Motor neuron (in vitro differentiated cells): ENCODE measurements around the gene TRIM62. TPM values are rescaled to one million over a fixed set of nuclear protein-coding genes. Genes with fewer than 3 reads are reported as not detected.

Source experiments
- ATAC-seq, 8 experiments: fragments of 200-7000 bp; cut with Tn5 transposase; replicated peaks in 6 of 8; 2 replicates each; pipeline ENCODE4 v1.8.0; 2021; ENCODE audit warnings: mild to moderate bottlenecking in 8 of 8, moderate library complexity in 8 of 8
- H3K27ac ChIP-seq, 2 donors: fragments of 250-450 bp; sonication (Bioruptor Pico); 2 replicates each; pipeline ENCODE4 v1.9.0; 2021; ENCODE audit warnings: antibody characterized with exemption in 2 of 2, mild to moderate bottlenecking in 2 of 2, moderate library complexity in 1 of 2
- H3K4me1 ChIP-seq, 2 donors: fragments of 250-450 bp; sonication (Bioruptor Pico); replicated peaks in 1 of 2; 2 replicates each; pipeline ENCODE4 v1.6.1; 2021; ENCODE audit warnings: antibody characterized with exemption in 2 of 2, mild to moderate bottlenecking in 2 of 2, moderate library complexity in 1 of 2
- H3K4me3 ChIP-seq, 5 donors: fragments of 250-450 bp; sonication (Bioruptor Pico); 2 replicates each; pipeline ENCODE4 v1.9.0; 2021; ENCODE audit warnings: antibody characterized with exemption in 5 of 5, mild to moderate bottlenecking in 5 of 5, moderate library complexity in 4 of 5
- whole genome bisulfite sequencing, 10 experiments: fragments of 450-650 bp; shearing (Covaris generic); methylation state at CpG; one replicate each; pipeline ENCODE4 v1.0.0; 2022; 5-methylcytosine and 5-hydroxymethylcytosine counted together
- in situ Hi-C, 9 experiments: fragments of 400-800 bp; cut with MboI; loops; one replicate each; pipeline ENCODE4 v1.15.0; 2021; ENCODE audit warnings: low sequenced_read_pairs in 9 of 9, low pct_unique_long_range_greater_than_20kb in 2 of 9; ENCODE audit not compliant: unreplicated experiment in 9 of 9
- total RNA-seq, 8 experiments: library from RNA; unstranded; fragments of 300-600 nt; gene quantifications; 2 replicates each; pipeline versions ENCODE4 v1.2.3 to v1.2.4, GENCODE V29; 2022

TRIM62 gene
- total RNA-seq, 8 experiments from 2014 or later, result 2.5 to 12.6 (median 7.7) TPM

DNA sequence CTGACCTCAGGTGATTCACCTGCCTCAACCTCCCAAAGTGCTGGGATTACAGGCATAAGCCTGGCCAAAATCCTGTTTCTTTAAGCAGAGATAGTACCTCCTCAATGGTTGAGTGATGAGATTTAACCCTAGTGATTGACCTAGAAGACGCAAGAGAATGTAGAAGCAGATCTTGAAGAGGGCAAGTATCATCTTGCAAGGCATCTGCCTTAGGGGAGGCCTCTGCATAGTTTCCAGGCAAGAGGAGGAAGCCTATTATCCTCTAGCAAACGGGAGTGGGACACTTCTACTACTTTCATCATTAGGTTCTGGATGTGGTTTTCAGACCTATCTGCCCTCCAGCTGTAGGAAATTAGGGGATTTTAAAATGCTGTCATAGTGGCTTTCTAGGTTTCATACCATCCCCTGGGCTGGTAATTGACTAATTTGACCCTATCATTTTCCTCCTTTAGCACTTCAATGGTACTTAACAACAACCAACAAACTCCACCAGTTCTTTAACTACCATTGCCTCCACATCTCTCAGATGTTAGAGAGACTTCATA is 10.0 kb upstream of the TRIM62 start:
- WGBS, 10 experiments, result 0 to 86% (median 52%) methylated on average over 1 to 2 of the region's 2 CpGs; no CpG with 5 or more reads in 2 of the 10 experiments
- no peak for ATAC-seq
- Histone ChIP-seq H3K4me3 (no peak overlapping the region), H3K4me1 (no peaks in the 10 kb centered on the region), H3K27ac (no peak overlapping the region)
- in situ Hi-C loops, result no loop called here

DNA sequence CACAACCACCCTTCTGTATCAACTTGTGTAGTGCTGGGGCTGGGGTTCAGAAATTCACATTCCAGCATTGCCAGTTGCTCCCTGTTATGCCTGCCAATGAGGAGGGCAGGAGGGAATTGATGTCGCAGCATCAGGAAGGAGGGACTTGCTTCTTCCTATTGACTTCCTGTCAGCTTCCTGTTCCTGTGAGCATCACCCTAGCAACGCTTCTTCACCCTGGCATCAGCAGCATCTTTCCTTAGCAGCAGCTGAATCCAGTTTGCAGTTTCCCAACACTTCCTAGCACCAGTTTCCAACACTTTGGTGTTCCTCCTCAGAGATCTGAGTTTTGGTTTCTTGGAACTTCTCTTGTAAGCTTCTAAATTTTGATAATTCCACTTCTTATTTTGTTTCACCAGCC is 8.9 kb upstream of the TRIM62 start:
- no peak for ATAC-seq
- peaks cover 2 to 4% of the 10 kb centered on the region in 2 donors for H3K4me1 ChIP-seq
- in situ Hi-C loops, result no loop called here
- no peak overlapping the region for H3K27ac ChIP-seq
- no peak overlapping the region for H3K4me3 ChIP-seq
- WGBS, 10 experiments, result 40 to 100% (median 76%) methylated on average over 1 to 2 of the region's 2 CpGs; no CpG with 5 or more reads in 4 of the 10 experiments

DNA sequence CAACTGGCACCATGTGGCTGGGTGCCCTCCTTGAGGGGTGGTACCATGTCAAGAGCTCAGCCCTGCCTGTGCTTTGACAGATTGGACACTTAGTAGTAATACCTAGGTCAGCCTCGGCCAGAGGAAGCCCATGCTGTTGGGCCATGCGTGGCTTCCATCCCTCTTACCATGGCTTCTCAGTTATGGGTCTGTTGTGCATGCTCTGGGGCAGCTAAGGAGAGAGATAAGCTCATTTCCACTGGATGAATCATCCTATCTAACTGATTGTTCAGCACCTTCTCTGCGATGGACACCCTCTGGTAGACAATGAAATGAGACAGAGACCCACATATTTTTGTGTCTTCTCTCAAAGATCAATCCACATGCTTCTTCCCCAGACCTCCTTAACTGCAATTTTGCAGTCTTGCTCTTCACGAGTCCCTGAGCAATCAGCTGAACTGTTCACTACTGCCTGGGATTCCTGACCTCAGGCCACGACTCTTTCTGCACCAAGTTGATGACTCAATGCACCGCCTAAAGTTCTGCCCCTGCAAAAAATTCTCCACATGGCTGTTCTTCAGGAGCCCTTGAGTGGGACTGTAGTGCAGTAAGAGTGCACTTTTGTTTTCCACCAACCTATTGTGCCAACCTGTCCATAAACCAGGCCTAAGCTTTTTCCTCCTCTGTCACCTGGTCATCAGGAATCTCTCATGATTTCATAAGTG is 6.9 kb upstream of the TRIM62 start:
- peak in 2 of 8 experiments; percentile 31 to 42 for ATAC-seq
- Histone ChIP-seq H3K4me1 (peaks cover 4% of the 10 kb centered on the region in 2 donors), H3K4me3 (no peak overlapping the region), H3K27ac (no peak overlapping the region)
- 17 to 100% (median 73%) methylated on average over 1 to 6 of the region's 6 CpGs; no CpG with 5 or more reads in 3 of the 10 experiments for WGBS, 10 experiments
- in situ Hi-C loops, result no loop called here

DNA sequence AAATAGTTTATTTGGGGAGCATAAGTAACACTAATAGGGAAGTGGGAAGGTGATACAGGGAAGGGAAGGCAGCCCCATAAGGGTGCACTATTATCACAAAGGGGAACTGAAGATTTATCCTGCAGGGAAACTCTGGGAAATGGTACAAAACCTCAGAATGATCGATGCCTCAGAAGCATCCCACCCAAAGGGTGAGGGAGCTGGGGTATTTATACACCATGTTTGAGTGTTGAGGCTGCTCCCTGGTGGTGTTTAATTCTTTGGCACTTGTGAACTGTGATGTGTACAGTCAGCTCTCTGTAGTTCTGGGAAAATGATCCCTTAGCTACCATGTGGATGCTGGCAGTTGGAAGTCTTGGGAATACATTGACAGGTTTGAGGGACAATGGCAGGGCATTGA is 5.1 kb upstream of the TRIM62 start:
- 11 to 100% (median 82%) methylated on average over 1 of the region's 1 CpG; no CpG with 5 or more reads in 4 of the 10 experiments for WGBS, 10 experiments
- H3K4me3 ChIP-seq, result no peak overlapping the region
- H3K4me1 ChIP-seq, result peaks cover 13% of the 10 kb centered on the region in 2 donors
- no peak overlapping the region for H3K27ac ChIP-seq
- in situ Hi-C loops, result no loop called here
- ATAC-seq, result no peak

DNA sequence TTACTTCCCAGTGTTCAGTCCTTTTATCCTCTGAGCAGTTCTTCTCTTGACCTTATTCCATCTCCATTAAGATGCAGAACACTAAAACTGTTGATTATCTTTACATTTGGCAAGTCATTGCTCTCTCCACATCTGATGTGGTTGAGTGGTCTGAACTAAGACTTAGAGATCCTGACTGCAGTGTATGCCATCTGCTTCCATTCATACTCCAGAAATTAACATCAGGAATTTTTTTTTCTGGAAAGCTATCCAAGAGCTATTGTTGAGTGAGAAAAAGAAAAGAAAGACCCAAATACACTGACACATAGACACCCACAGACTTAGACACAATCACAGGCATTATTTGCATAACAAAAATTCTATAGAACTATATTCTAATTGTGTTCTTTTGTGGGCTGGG is 3.7 kb upstream of the TRIM62 start:
- no peak for ATAC-seq
- Histone ChIP-seq H3K27ac (no peak overlapping the region), H3K4me3 (no peak overlapping the region), H3K4me1 (peaks cover 13% of the 10 kb centered on the region in 2 donors)
- in situ Hi-C loops, result no loop called here

DNA sequence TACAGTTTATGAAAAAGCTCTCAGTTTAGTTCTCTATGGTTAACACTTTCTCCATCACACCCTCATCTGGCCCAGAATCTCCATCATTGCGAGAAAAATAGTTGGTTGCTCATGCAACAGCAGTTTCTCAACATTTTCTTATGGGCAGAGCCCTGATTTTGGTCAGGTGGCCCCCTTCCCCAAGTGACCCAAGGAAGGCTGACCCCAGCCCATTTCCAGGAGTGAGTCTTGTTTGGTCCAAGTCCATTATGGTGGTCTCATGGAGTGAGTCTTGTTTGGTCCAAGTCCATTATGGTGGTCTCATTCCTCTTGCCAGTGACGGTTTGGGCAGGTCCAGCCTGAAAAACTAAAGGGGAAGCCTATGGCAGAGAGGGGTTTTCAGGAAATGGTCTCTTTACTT is 1.5 kb upstream of the TRIM62 start:
- no peak for ATAC-seq
- Histone ChIP-seq H3K4me3 (no peak overlapping the region), H3K27ac (no peak overlapping the region), H3K4me1 (peaks cover 13 to 18% of the 10 kb centered on the region in 2 donors)
- in situ Hi-C loops, result no loop called here
- WGBS, 10 experiments, result 57 to 100% (median 100%) methylated on average over 1 to 2 of the region's 2 CpGs; no CpG with 5 or more reads in 3 of the 10 experiments

DNA sequence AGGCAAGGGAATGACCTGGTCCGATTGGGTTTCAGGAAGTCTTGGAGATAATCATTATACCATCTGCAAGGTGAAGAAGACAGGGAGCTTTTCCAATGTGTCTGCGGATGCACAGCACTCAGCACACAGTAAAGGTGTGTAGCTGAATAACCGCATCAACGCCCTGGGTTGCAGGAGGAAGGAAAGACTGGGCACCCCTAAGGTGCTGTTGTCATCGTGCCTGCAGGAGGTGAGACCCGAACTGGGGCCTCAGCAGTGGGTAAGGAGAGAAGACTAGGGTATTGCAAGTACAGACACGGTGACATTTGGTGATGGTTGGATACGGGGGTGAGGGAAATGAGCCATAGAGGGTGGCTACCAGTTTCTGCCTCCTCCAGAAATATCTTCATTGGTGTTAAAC is 1.1 kb upstream of the TRIM62 start:
- peaks cover 13 to 18% of the 10 kb centered on the region in 2 donors for H3K4me1 ChIP-seq
- WGBS, 10 experiments, result 50 to 83% (median 69%) methylated on average over 1 to 8 of the region's 8 CpGs; no CpG with 5 or more reads in 2 of the 10 experiments

DNA sequence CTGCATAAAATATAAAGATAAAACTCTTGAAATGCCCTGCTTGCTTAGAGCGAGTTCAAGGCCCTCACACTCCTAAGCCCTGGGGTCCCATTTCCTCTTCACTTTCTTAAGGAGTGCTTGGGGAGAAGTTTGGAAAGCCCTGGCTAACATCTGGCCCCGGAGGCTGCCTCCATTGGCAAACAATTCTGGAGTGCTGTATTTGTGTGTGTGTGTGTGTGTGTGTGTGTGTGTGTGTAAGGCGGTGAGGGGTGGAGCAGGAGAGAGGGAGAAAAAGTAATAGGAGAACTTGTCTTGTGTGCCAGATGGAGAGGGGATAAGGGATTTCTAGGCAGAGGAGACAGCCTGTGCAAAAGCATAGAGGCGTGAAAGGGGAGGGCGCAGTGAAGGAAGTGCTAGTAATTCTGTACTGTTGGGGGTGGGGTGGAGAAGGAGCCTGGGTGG is 578 bp upstream of the TRIM62 start:
- WGBS, 10 experiments, result 0 to 75% (median 10%) methylated on average over 1 to 3 of the region's 5 CpGs; no CpG with 5 or more reads in 3 of the 10 experiments
- peak in 2 of 8 experiments; percentile 9 to 18 for ATAC-seq
- H3K4me3 ChIP-seq, result peak overlapping the region; percentile 81 to 98 (median 90)
- H3K27ac ChIP-seq, result no peak overlapping the region
- in situ Hi-C loops, result no loop called here
- H3K4me1 ChIP-seq, result peaks cover 13 to 18% of the 10 kb centered on the region in 2 donors

More for the DNA sequence above, 1.1 kb upstream of the TRIM62 start:
- in situ Hi-C loops, result no loop called here
- Histone ChIP-seq H3K4me3 (no peak overlapping the region), H3K27ac (no peak overlapping the region)
- no peak for ATAC-seq

DNA sequence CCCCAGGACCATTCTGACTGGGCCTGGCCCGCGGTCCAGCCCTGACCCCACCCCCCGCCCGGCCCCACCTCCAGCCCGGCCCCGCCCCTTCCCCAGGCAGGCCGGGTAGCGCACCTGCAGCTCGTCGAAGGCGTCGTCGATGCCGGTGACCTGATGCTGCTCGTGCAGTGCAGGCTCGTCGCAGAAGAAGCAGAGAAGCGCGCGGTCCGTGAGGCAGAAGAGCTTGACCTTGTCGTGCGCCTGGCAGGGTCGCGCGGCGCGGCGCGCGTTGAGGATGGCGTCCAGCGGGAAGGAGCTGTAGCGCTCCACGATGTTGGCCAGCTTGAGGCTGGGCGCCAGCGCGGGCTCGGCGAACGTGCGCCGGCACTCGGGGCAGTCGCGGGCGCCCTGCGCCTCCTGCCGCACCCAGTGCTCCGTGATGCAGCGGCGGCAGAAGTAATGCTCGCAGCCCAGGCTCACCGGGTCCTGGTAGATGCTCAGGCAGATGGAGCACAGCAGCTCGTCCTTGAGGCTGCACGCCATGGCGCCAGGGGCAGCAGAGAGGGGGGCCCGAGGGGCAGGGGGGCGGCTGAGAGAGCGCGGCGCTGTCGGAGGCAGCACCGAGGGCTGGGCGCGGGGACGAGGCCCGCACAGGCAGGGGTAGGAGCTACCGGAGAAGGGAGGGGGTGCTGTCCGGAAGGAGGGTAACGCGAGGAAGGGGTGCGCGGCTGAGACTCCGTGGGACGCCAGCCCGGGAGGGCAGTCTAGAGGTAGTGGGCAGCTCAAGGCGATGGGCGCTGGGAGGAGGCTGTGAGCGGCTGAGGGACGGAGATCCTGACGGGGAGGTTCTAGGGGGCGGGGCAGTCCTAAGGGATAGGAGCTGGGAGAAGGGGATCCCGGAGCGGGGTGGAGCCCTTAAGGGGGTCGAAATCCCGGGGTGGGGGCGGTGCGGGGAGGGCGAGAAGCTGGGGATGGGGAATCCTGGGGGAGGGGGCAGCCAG is 642 bp downstream of the TRIM62 start:
- whole genome bisulfite sequencing, 10 experiments, result 0 to 20% methylated on average over 2 to 6 of the region's 90 CpGs; no CpG with 5 or more reads in 8 of the 10 experiments
- in situ Hi-C loops, result no loop called here
- Histone ChIP-seq H3K27ac (peak overlapping the region; percentile 57 to 64), H3K4me3 (peak overlapping the region; percentile 81 to 98 (median 90)), H3K4me1 (peaks cover 13 to 17% of the 10 kb centered on the region in 2 donors)
- peak; percentile 47 to 78 (median 72) for ATAC-seq

DNA sequence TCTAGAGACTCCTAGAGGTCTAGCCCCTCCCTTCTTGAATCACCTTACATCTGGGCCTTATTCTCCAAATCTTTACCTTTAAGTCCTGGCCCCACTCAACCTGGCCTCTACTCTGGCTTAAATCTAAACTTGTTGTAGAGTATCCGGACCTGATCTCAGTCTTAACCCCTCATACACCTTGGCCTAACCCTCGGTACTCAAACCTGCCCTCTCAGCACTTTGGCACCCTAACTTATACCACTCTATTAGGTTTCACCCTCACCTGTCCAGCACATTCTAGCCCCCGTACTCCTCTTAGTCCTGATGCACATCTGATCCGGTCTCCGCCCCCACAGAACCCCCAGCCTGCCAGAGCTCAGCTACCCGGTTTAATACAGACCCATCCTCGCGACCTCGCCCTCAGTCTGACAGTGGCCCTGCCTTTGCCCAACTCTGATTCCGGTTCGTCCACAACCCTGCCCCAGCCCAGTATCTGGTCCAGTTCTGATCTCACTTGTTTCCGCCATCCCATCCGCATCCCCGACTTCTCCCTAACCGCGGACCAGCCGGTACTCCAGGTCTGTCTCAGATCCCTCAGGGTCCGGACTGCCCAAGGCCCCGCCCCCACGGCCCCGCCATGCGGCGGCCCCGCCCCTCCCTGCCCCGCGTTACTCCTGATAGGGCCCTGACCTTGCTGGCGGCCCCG is 1.5 kb downstream of the TRIM62 start:
- no peak overlapping the region for H3K27ac ChIP-seq
- peak overlapping the region; percentile 81 to 98 (median 90) for H3K4me3 ChIP-seq
- ATAC-seq, result peak in 2 of 8 experiments; percentile 1 to 55
- in situ Hi-C loops, result no loop called here
- peaks cover 11 to 14% of the 10 kb centered on the region in 2 donors for H3K4me1 ChIP-seq
- WGBS, 10 experiments, result 6 to 59% (median 32%) methylated on average over 1 to 11 of the region's 28 CpGs; no CpG with 5 or more reads in 3 of the 10 experiments

DNA sequence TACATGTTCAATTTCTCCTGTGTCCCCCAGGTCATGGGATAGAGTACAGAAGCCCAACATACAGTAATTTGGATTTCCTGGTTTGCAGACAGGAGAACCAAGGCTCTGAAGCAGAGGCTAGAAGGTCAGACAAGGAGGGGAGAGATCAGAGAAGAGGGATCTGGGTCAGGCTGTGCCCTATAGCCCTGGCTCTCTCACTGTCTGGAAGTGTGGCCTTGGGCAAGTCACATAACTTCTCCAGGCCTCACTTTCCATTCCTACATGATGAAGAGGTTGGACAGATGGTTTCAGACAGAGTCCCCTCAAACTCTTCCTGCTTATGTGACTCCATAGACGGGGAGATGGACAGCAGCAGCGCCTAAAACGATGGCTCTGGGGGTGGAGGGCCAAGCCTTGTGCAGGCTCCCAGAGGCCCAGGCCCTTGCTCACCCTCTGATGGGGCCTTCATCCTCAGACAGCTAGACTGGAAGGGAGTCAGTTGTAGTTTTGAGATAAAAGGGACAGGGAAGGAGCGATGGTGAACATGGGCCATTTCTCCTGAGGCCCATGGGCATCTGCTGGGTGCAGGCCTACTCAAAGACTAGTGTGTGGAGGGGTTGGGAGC is 2.9 kb downstream of the TRIM62 start:
- H3K4me3 ChIP-seq, result no peak overlapping the region
- no peak for ATAC-seq
- peaks cover 11 to 14% of the 10 kb centered on the region in 2 donors for H3K4me1 ChIP-seq
- 86 to 100% (median 91%) methylated on average over 1 to 4 of the region's 4 CpGs; no CpG with 5 or more reads in 7 of the 10 experiments for WGBS, 10 experiments
- H3K27ac ChIP-seq, result no peak overlapping the region
- in situ Hi-C loops, result no loop called here

DNA sequence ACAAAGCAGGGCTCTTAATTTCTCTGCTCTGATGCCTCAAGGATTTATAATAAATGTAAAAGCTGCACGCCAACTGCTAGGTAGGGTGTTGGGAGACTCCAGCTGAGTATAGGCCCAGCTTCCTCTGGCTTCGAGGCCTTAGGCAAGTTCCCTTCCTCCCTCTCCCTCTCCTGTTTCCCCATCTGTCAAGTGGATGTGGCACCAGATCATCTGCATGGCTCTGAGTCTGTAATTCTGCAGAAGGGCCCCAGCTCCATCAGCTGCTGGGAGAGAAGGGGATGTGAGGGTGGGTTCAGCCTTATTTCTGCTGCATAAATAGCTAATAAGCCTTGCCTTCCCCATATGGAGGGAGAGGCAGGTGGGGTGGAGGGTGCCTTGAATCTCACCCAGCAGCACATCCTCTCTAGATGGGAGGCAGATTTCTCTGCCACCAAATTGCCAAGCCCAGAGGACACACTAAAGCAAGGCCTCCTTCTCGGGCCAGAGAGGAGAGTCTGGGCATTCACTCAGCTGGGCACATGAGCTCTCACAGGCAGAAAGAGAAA is 3.8 kb downstream of the TRIM62 start:
- in situ Hi-C loops, result no loop called here
- Histone ChIP-seq H3K27ac (no peak overlapping the region), H3K4me3 (no peak overlapping the region), H3K4me1 (peaks cover 9 to 13% of the 10 kb centered on the region in 2 donors)
- WGBS, 10 experiments, result 0 to 100% (median 67%) methylated on average over 1 to 2 of the region's 3 CpGs; no CpG with 5 or more reads in 3 of the 10 experiments
- ATAC-seq, result no peak
